Kidney tubule cell (primary cell): ENCODE measurements around the gene MYT1.

Experiments used
- DNase-seq: peaks from one replicate; pipeline ENCODE4 v3.0.0-alpha.2; 2018; ENCODE audit warnings: low spot score

The MYT1 gene

GRCh38 chr20:64245746-64246595, 81.7 kb downstream of the MYT1 start:
- no peak for DNase-seq

- no peak for DNase-seq
Observed at GRCh38 chr20:64246616-64247306, 82.5 kb downstream of the MYT1 start.

GRCh38 chr20:64247307-64247618, 83.0 kb downstream of the MYT1 start:
- DNase-seq: no peak

GRCh38 chr20:64247970-64248841, 84.0 kb downstream of the MYT1 start:
- DNase-seq: no peak

GRCh38 chr20:64250027-64250426, 85.8 kb downstream of the MYT1 start:
- DNase-seq: no peak

GRCh38 chr20:64253000-64253383, 88.7 kb downstream of the MYT1 start:
- no peak for DNase-seq

GRCh38 chr20:64253443-64253842, 89.2 kb downstream of the MYT1 start:
- DNase-seq: peak; percentile 9

- DNase-seq: no peak
Observed at GRCh38 chr20:64254156-64254555, 89.9 kb downstream of the MYT1 start.

- DNase-seq: no peak
Observed at GRCh38 chr20:64254571-64255360, 90.5 kb downstream of the MYT1 start.

GRCh38 chr20:64255361-64256281, 91.4 kb downstream of the MYT1 start, which contains the start of gene PCMTD2:
TSS of gene PCMTD2 (plus strand) at chr20:64255748. CDS start at chr20:64259966, 4,218 bp downstream.
- DNase-seq: peak; percentile 89

GRCh38 chr20:64256282-64256935, 92.2 kb downstream of the MYT1 start:
- peak; percentile 17 for DNase-seq

- no peak for DNase-seq
Observed at GRCh38 chr20:64257107-64257757, 93.0 kb downstream of the MYT1 start.

GRCh38 chr20:64258071-64258823, 94.0 kb downstream of the MYT1 start:
- no peak for DNase-seq

GRCh38 chr20:64260239-64260638, 96.0 kb downstream of the MYT1 start:
- no peak for DNase-seq

GRCh38 chr20:64261138-64261537, 96.9 kb downstream of the MYT1 start:
- peak; percentile 11 for DNase-seq

GRCh38 chr20:64264091-64264490, 99.8 kb downstream of the MYT1 start:
- no peak for DNase-seq

GRCh38 chr20:64265201-64265600, 100.9 kb downstream of the MYT1 start:
- DNase-seq: no peak

GRCh38 chr20:64266988-64267387, 102.7 kb downstream of the MYT1 start:
- no peak for DNase-seq

GRCh38 chr20:64268174-64268573, 103.9 kb downstream of the MYT1 start:
- DNase-seq: no peak
